Measurements from ENCODE around the gene CLUH. TPM values are rescaled to one million over a fixed set of nuclear protein-coding genes. Genes with fewer than 3 reads are reported as not detected.
"Not testable (repeated sequence)": the region's sequence is repeated elsewhere in the genome, so short reads cannot be mapped to it uniquely, and the experiment has no call there.

The CLUH gene
- total and polyA plus RNA-seq, 2 experiments from 2014 or later: 58.6 to 93.5 TPM

DNA sequence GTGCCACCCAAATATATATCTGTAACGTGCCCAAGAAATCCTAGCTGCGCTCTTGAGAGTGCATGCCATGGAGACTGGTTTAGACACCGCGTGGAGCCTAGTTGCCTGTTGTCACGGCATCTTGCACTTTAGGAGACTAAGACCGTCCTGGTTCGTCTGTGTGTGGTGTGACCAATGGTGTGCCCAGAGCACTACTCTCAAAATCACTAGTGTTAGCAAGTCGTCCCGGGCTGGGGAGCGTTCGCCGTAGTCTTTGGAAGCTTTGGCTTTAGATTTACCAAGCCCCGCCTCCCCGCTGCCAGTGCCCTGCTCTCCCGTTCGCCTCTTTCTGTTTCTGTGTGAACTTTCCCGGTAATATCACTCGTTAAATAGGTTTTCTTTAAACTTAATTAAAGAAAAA, 27.0 kb downstream of the CLUH start:
- peaks cover 2% of the 10 kb centered on the region for H3K4me1 ChIP-seq (ENCODE audit: low read depth)
- H3K27ac ChIP-seq: peak overlapping the region; percentile 66
- H3K9me3 ChIP-seq (ENCODE audit: low read depth): no peaks in the 10 kb centered on the region
- peaks cover 43% of the 10 kb centered on the region for H3K36me3 ChIP-seq
- H3K4me3 ChIP-seq: no peak overlapping the region
- no peaks in the 10 kb centered on the region for H3K27me3 ChIP-seq
- no peak for DNase-seq (ENCODE audit: low read depth in 1 of 2, low spot score in 1 of 2)
- no peak for TF ChIP-seq CTCF (IDR thresholded peaks at IDR 0.05; ENCODE audit: low read depth, low read length)

- peaks cover 44% of the 10 kb centered on the region for H3K36me3 ChIP-seq
- H3K27me3 ChIP-seq: no peaks in the 10 kb centered on the region
- no peaks in the 10 kb centered on the region for H3K4me1 ChIP-seq (ENCODE audit: low read depth)
- no peak for TF ChIP-seq CTCF (IDR thresholded peaks at IDR 0.05; ENCODE audit: low read depth, low read length)
- H3K27ac ChIP-seq: no peak overlapping the region
- no peaks in the 10 kb centered on the region for H3K9me3 ChIP-seq (ENCODE audit: low read depth)
- no peak for DNase-seq (ENCODE audit: low read depth in 1 of 2, low spot score in 1 of 2)
- H3K4me3 ChIP-seq: no peak overlapping the region
Measured at GRCh38 chr17:2683912-2684311, 27.7 kb downstream of the CLUH start.

- Histone ChIP-seq H3K27me3 (no peaks in the 10 kb centered on the region), H3K9me3 (ENCODE audit: low read depth) (no peaks in the 10 kb centered on the region), H3K27ac (peak overlapping the region; percentile 9), H3K36me3 (peaks cover 50% of the 10 kb centered on the region), H3K4me3 (no peak overlapping the region), H3K4me1 (ENCODE audit: low read depth) (no peaks in the 10 kb centered on the region)
- no peak for TF ChIP-seq CTCF (IDR thresholded peaks at IDR 0.05; ENCODE audit: low read depth, low read length)
- DNase-seq (ENCODE audit: low read depth in 1 of 2, low spot score in 1 of 2): no peak
Measured at GRCh38 chr17:2682176-2682938, 29.2 kb downstream of the CLUH start.

GRCh38 chr17:2681650-2682049, 29.9 kb downstream of the CLUH start:
- Histone ChIP-seq H3K27ac (no peak overlapping the region), H3K27me3 (no peaks in the 10 kb centered on the region), H3K9me3 (ENCODE audit: low read depth) (no peaks in the 10 kb centered on the region), H3K4me3 (no peak overlapping the region), H3K4me1 (ENCODE audit: low read depth) (no peaks in the 10 kb centered on the region), H3K36me3 (peaks cover 53% of the 10 kb centered on the region)
- no peak for DNase-seq (ENCODE audit: low read depth in 1 of 2, low spot score in 1 of 2)
- TF ChIP-seq CTCF (IDR thresholded peaks at IDR 0.05; ENCODE audit: low read depth, low read length): no peak

DNA sequence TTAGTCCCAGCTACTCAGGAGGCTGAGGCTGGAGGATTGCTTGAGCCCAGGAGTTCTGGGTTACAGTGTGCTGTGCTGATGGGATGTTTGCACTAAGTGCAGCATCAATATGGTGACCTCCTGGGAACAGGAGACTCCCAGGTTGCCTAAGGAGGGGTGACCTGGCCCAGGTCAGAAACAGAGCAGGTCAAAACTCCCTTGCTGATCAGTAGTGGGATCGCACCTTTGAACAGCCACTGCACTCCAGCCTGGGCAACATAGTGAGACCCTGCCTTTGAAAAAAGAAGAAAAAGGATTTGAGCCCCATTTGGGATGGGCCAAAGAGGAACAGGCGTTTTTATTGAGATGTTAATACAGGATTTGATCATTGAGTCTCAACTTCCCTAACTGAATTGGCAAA, 30.6 kb downstream of the CLUH start:
- no peaks in the 10 kb centered on the region for H3K9me3 ChIP-seq (ENCODE audit: low read depth)
- DNase-seq (ENCODE audit: low read depth in 1 of 2, low spot score in 1 of 2): no peak
- H3K36me3 ChIP-seq: peaks cover 60% of the 10 kb centered on the region
- no peak for TF ChIP-seq CTCF (IDR thresholded peaks at IDR 0.05; ENCODE audit: low read depth, low read length)
- no peak overlapping the region for H3K4me3 ChIP-seq
- H3K27me3 ChIP-seq: no peaks in the 10 kb centered on the region
- H3K27ac ChIP-seq: no peak overlapping the region
- H3K4me1 ChIP-seq (ENCODE audit: low read depth): no peaks in the 10 kb centered on the region

GRCh38 chr17:2679247-2679646, 32.3 kb downstream of the CLUH start:
- peaks cover 74% of the 10 kb centered on the region for H3K36me3 ChIP-seq
- H3K27ac ChIP-seq: not testable (repeated sequence)

More at GRCh38 chr17:2679247-2679646, 32.3 kb downstream of the CLUH start:
- H3K4me3 ChIP-seq; H3K27me3 ChIP-seq; H3K9me3 ChIP-seq (ENCODE audit: low read depth); DNase-seq (ENCODE audit: low read depth in 1 of 2, low spot score in 1 of 2); H3K4me1 ChIP-seq (ENCODE audit: low read depth): not testable (repeated sequence)

Measured in cardiac muscle cell (in vitro differentiated cells and primary cell).